ENCODE results near the gene SPATA20. TPM values are rescaled to one million over a fixed set of nuclear protein-coding genes. Genes with fewer than 3 reads are reported as not detected.

SPATA20 gene
- total and polyA plus RNA-seq, 2 of the 13 experiments (the other 11 are each of a cell fraction or from before 2014, with no cell fraction given), result 36.1 to 64.8 TPM

DNA sequence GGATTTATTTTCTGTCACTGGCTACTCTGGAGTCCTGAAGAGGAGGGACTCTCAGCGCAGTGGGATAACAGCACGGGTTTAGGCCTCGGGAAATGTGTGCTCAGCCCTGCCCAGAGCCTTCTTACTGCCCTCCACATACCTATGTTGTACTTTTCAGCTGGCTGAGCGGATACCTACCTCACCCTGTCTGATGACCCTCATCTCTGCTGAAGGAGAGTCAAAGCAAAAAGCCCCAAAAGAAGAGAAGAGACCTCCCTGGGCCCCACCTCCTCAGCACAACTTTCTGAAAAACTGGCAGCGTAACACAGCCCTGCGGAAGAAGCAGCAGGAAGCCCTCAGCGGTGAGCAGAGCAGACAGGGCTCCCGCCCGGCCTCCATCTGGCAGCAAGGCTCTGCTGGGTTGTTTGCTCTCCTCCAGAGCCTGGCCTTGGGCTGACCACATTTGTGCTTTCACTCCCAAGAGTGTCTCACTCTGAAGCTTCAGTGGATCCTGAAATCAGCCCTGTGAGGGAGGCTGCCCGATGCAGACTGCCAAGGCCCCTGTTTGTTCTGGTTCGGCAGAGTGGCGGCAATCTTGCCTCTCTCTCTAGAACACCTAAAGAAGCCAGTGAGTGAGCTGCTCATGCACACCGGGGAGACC is 28.5 kb upstream of the SPATA20 start (continued):
- TF ChIP-seq, protein P1, sequence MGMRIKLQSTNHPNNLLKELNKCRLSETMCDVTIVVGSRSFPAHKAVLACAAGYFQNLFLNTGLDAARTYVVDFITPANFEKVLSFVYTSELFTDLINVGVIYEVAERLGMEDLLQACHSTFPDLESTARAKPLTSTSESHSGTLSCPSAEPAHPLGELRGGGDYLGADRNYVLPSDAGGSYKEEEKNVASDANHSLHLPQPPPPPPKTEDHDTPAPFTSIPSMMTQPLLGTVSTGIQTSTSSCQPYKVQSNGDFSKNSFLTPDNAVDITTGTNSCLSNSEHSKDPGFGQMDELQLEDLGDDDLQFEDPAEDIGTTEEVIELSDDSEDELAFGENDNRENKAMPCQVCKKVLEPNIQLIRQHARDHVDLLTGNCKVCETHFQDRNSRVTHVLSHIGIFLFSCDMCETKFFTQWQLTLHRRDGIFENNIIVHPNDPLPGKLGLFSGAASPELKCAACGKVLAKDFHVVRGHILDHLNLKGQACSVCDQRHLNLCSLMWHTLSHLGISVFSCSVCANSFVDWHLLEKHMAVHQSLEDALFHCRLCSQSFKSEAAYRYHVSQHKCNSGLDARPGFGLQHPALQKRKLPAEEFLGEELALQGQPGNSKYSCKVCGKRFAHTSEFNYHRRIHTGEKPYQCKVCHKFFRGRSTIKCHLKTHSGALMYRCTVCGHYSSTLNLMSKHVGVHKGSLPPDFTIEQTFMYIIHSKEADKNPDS (CRISPR knock-in tag; IDR thresholded peaks at IDR 0.05), result no peak
- TF ChIP-seq MBD4 (IDR thresholded peaks at IDR 0.05; ENCODE audit: borderline replicate concordance, low read length), result no peak
- TF ChIP-seq TOE1 (CRISPR knock-in tag; IDR thresholded peaks at IDR 0.05), result no peak
- no peak for TF ChIP-seq BHLHE40 (IDR thresholded peaks at IDR 0.05; ENCODE audit: low read length)
- TF ChIP-seq PHF21A (CRISPR knock-in tag; IDR thresholded peaks at IDR 0.05), result 0 out of 2 replicates have a peak, but pooled peaks have one; percentile 24
- 0 out of 2 replicates have a peak, but pooled peaks have one; percentile 22 for TF ChIP-seq TBX2 (CRISPR knock-in tag; IDR thresholded peaks at IDR 0.05; ENCODE audit: borderline replicate concordance)
- TF ChIP-seq, protein P2, sequence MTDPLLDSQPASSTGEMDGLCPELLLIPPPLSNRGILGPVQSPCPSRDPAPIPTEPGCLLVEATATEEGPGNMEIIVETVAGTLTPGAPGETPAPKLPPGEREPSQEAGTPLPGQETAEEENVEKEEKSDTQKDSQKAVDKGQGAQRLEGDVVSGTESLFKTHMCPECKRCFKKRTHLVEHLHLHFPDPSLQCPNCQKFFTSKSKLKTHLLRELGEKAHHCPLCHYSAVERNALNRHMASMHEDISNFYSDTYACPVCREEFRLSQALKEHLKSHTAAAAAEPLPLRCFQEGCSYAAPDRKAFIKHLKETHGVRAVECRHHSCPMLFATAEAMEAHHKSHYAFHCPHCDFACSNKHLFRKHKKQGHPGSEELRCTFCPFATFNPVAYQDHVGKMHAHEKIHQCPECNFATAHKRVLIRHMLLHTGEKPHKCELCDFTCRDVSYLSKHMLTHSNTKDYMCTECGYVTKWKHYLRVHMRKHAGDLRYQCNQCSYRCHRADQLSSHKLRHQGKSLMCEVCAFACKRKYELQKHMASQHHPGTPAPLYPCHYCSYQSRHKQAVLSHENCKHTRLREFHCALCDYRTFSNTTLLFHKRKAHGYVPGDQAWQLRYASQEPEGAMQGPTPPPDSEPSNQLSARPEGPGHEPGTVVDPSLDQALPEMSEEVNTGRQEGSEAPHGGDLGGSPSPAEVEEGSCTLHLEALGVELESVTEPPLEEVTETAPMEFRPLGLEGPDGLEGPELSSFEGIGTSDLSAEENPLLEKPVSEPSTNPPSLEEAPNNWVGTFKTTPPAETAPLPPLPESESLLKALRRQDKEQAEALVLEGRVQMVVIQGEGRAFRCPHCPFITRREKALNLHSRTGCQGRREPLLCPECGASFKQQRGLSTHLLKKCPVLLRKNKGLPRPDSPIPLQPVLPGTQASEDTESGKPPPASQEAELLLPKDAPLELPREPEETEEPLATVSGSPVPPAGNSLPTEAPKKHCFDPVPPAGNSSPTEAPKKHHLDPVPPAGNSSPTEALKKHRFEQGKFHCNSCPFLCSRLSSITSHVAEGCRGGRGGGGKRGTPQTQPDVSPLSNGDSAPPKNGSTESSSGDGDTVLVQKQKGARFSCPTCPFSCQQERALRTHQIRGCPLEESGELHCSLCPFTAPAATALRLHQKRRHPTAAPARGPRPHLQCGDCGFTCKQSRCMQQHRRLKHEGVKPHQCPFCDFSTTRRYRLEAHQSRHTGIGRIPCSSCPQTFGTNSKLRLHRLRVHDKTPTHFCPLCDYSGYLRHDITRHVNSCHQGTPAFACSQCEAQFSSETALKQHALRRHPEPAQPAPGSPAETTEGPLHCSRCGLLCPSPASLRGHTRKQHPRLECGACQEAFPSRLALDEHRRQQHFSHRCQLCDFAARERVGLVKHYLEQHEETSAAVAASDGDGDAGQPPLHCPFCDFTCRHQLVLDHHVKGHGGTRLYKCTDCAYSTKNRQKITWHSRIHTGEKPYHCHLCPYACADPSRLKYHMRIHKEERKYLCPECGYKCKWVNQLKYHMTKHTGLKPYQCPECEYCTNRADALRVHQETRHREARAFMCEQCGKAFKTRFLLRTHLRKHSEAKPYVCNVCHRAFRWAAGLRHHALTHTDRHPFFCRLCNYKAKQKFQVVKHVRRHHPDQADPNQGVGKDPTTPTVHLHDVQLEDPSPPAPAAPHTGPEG (CRISPR knock-in tag; IDR thresholded peaks at IDR 0.05), result no peak
- TF ChIP-seq RELA (CRISPR knock-in tag; IDR thresholded peaks at IDR 0.05), result no peak
- TF ChIP-seq, protein P3, sequence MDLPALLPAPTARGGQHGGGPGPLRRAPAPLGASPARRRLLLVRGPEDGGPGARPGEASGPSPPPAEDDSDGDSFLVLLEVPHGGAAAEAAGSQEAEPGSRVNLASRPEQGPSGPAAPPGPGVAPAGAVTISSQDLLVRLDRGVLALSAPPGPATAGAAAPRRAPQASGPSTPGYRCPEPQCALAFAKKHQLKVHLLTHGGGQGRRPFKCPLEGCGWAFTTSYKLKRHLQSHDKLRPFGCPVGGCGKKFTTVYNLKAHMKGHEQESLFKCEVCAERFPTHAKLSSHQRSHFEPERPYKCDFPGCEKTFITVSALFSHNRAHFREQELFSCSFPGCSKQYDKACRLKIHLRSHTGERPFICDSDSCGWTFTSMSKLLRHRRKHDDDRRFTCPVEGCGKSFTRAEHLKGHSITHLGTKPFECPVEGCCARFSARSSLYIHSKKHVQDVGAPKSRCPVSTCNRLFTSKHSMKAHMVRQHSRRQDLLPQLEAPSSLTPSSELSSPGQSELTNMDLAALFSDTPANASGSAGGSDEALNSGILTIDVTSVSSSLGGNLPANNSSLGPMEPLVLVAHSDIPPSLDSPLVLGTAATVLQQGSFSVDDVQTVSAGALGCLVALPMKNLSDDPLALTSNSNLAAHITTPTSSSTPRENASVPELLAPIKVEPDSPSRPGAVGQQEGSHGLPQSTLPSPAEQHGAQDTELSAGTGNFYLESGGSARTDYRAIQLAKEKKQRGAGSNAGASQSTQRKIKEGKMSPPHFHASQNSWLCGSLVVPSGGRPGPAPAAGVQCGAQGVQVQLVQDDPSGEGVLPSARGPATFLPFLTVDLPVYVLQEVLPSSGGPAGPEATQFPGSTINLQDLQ (CRISPR knock-in tag; IDR thresholded peaks at IDR 0.05), result peak; percentile 45; the same call in 1 of the 2 replicates
- TF ChIP-seq ZNF264 (CRISPR knock-in tag; IDR thresholded peaks at IDR 0.05), result peak; percentile 70; the same call in 1 of the 2 replicates
- TF ChIP-seq, protein P4, sequence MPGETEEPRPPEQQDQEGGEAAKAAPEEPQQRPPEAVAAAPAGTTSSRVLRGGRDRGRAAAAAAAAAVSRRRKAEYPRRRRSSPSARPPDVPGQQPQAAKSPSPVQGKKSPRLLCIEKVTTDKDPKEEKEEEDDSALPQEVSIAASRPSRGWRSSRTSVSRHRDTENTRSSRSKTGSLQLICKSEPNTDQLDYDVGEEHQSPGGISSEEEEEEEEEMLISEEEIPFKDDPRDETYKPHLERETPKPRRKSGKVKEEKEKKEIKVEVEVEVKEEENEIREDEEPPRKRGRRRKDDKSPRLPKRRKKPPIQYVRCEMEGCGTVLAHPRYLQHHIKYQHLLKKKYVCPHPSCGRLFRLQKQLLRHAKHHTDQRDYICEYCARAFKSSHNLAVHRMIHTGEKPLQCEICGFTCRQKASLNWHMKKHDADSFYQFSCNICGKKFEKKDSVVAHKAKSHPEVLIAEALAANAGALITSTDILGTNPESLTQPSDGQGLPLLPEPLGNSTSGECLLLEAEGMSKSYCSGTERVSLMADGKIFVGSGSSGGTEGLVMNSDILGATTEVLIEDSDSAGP (CRISPR knock-in tag; IDR thresholded peaks at IDR 0.05; ENCODE audit: borderline replicate concordance), result peak; percentile 24; the same call in 1 of the 2 replicates
- 0 out of 2 replicates have a peak, but pooled peaks have one; percentile 13 for TF ChIP-seq ZNF253 (CRISPR knock-in tag; IDR thresholded peaks at IDR 0.05; ENCODE audit: borderline replicate concordance)
- TF ChIP-seq ZNF775 (CRISPR knock-in tag; IDR thresholded peaks at IDR 0.05; ENCODE audit: borderline replicate concordance), result no peak
- TF ChIP-seq, protein P5, sequence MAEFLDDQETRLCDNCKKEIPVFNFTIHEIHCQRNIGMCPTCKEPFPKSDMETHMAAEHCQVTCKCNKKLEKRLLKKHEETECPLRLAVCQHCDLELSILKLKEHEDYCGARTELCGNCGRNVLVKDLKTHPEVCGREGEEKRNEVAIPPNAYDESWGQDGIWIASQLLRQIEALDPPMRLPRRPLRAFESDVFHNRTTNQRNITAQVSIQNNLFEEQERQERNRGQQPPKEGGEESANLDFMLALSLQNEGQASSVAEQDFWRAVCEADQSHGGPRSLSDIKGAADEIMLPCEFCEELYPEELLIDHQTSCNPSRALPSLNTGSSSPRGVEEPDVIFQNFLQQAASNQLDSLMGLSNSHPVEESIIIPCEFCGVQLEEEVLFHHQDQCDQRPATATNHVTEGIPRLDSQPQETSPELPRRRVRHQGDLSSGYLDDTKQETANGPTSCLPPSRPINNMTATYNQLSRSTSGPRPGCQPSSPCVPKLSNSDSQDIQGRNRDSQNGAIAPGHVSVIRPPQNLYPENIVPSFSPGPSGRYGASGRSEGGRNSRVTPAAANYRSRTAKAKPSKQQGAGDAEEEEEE (CRISPR knock-in tag; IDR thresholded peaks at IDR 0.05; ENCODE audit: borderline replicate concordance), result no peak

Measured in HepG2 (cell line).